NCI-H1105 (cell line): ENCODE results near the gene MINK1.
"Not testable (repeated sequence)": the region's sequence is repeated elsewhere in the genome, so short reads cannot be mapped to it uniquely, and the experiment has no call there.

Source experiments
- DNase-seq: peaks from one replicate; lab custom pipeline; 2025; lab: John Stamatoyannopoulos, UW

Gene MINK1

DNA sequence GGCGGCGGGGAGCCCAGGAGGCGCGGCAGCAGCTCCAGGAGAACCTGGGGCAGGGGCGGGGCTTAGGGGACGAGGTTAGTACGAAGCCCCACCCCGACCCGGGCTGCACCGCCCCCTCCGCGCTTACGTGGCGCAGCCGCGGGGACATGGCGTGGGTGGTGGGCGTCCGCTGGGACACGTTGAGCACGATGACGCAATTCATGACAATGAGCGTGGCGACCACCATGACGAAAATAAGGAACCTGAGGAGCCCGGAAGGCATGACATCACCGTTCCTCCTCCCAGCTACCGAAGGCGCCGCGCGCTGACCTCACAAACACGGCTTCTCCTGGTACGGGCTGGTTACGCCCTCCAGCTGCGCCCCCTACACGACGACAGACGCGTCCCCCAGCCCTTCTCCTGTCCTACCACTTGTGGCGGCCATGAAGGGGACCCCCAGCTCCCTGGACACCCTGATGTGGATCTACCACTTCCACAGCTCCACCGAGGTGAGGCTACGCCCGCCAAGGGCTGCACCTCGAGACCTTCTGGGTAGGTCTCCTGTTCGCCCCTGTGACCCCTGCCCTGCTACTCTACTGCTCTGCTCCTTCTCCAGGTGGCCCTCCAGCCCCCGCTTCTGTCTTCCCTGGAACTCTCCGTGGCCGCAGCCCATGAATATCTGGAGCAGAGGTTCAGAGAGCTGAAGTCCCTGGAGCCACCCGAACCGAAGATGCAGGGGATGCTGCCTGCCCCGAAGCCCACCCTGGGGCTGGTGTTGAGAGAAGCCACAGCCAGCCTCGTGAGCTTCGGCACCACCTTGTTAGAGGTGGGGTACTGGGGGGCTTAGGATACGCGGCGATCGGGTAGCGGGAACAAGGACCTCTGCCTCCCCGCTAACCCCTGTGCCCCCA is 66.4 kb downstream of the MINK1 start, which contains the start of gene C17orf107:
TSS of gene C17orf107 (plus strand) at position 196 of the 890 bp plus-strand sequence. CDS start at position 423, 227 bp downstream.
- peak; percentile 78 for DNase-seq

DNA sequence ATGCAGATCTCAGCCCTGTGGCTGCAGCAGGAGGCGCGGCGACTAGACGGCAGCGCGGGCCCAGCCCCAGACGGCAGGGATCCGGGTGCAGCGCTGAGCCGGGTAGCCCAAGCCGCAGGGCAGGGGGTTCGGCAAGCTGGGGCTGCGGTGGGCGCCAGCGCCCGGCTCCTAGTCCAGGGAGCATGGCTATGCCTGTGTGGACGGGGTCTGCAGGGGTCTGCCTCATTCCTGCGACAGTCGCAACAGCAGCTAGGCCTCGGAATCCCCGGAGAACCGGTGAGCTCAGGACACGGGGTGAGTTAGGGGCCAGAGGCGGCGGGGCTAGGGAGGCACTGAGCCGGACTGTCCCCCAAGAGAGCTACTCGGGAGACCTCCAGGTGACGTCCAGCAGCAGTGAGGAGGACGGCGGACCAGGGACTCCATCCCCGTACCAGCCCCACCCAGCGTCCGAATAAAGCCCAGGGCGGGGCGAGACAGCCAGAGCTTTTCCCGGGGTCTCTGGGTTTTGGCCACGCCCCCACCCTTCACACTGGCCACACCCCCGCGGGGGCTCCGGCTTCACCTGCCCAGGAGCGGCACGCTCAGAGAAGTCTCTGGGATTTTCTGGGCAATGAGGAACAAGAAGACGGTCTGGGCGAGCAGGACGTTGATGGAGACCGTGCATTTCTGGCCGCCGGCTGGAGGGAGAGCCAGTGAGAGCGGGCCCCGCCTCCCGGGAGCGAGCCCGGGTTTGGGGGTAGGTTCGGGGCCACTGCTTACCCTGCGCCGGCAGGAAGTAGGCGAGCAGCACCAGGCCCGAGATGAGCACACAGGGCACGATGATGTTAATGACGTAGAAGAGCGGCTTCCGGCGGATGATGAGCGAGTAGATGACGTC is 67.3 kb downstream of the MINK1 start:
- DNase-seq = no peak

DNA sequence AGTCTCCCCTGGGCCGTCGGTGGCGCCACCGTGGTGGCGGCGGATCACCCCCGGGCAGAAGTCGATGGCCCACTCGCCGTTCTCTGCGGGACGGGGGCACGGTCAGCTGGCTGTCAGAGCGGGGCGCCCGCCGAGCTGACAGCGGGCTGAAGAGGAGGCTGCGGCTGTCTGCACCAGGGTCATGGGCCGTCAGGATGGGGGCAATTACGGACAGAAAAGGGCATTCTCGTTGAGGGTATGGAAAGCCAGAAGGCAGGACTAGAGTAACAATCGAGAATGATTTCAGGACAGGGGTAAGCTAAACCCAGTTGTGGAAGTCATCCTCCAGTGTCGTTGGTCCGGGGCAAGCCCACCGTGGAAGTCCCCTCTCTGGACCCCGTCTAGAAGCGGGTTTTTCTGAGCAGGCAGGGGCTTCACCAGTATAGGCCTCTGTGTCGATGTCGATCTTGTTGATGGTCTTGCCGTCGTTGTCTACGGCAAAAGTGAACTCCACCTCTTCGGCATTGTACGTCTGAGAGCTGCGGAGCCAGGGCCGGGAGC is 68.0 kb downstream of the MINK1 start:
- DNase-seq = no peak

DNA sequence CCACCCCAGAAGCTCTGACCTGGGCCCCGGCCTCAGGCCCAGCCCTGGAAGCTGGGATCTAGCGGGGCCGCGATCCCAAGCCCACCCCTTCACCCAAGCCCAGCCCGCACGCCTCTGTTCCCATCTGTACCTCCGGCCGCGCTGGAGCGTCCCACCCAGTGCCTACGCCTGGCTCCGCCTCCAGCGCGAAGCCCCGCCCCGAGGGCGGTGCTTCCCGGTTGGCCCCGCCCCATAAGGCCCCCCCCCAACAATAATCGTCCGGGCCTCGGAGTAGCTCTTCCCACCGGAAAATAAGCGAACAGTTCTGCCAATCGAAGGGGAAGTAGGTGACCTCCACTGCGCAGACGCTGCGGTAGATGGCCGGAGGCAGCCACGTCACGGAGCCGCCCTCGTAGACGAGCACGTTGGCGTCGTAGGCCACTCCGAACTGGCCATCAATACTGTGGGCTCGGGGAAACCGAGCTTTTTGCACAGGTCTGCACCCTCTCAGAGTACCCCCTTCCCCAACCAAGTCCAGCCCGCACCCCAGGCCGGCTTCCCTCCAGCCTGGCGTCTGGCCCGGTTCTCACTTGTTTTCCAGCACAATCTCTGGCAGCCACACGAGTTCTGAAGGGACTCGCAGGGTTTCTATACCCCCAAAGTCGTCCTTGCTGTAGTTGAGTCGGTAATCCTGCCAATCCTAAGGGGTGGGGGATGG is 68.7 kb downstream of the MINK1 start:
- DNase-seq = no peak

DNA sequence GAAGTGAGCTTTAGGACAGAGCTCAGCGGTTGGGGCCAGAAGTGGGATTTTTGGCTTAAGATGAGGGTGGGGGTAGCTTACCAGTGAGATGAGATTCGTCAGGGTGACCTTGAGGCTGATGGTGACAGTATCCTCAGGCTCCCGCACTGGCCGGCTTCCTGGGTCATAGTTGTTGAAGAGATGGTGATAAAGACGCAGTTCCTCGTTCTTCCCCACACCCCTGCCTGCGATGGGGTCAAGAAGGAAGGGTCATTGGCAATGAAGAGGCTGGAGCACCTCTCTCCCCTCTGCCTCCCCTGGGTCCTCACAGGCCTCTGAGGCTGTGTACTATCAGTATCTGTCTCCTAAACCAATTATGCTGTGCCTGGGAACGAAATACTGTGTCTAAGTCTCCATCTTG is 69.4 kb downstream of the MINK1 start:
- no peak for DNase-seq

DNA sequence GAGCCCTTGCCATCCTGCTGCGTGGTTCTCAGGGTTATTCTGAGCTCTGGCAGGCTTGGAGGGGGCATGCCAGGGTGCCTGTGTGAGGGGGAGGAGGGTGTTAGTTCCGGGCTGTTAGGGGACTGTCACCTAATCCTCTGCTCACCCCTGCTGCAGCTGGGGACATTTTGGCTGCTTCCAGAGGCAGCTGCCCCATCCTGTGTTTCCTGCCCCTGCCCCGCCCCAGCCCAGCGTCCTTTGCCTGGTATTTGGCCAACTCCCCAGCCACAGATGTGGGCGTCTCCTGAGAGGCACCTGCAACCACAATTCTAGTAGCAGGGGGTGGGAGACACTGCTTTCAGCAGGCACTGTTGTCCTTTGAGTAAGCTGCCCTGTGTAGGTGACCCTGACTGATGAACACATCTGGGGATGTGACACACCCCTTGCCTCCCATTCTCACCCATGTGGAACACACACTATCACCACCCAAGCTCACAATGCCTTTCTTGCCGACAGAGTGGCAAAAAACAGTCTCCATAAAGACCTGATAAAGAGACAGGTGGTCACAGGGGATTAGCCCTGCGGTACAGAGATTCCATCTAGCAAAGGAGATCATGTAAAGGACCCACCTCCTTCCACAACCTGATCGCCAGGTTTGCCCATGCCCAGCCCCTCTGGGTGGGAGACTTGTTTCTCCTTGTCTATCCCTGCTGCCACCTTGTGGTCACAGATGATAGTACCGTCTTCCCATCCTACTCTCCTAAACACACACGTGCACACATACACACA is 70.1 kb downstream of the MINK1 start, which contains the start of gene CHRNE:
TSS of gene CHRNE (minus strand) at position 48 of the 768 bp plus-strand sequence. CDS start at position 13, 35 bp downstream.
- DNase-seq = peak; percentile 89

DNA sequence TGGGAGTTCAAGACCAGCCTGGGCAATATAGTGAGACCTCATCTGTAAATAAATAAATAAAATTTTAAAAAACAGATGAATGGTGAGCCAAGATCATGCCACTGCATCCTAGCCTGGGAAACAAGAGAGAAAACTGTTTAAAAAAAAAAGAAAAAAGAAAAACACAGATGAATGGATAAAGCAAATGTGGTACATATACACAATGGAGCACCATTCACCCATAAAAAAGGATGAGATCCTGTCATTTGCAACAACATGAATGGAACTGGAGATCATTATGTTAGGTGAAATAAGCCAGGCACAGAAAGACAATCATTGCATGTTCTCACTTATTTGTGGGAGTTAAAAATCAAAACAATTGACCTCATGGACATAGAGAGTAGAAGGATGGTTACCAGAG is 73.5 kb downstream of the MINK1 start:
- not testable (repeated sequence) for DNase-seq

DNA sequence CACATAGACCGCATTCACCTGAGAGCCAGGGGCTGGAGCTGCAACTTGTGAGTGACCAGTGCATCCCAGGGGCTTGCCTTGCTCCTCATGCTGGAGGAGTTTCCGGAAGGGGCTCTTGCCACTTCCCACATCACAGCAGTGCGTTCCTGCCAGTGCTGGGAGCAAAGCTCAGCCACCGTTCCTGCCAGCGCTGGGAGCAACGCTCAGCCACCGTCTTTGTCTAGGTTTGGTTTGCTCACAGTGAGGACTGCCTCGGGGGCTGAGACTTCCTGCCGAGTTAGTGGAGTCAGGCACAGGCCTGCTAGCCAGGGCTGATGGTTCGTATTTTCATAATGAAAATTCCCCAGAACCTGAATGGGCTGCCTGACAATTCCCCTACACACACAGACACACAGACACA is 75.2 kb downstream of the MINK1 start:
- no peak for DNase-seq

DNA sequence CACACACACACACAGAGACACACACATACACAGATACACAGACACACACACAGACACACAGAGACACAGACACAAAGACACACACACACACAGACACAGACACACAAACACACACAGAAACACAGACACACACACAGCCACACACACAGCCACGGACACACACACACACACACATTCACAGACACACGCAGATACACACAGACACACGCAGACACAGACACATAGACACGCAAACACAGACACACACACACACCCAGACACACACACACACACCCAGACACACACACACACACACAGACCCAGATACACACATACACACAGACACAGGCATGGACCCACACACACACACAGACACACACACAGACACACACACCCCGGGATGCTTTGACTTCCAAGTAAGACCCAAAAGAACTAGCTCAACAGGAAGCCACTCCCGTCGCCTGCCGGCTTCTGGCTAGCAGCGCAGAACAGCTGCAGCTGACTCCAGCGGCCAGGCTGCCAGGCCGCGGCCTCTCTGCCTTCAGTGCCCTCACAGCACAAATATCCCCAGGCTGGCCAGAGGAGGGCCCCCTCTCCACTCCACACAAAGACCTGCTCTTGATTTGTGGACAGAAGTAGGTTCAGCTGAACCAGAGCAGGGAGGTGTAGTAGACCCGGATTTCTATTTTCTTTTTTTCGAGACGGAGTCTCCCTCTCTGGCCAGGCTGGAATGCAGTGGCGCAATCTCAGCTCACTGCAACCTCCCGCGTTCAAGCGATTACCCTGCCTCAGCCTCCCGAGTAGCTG is 75.8 kb downstream of the MINK1 start:
- DNase-seq = peak; percentile 52

DNA sequence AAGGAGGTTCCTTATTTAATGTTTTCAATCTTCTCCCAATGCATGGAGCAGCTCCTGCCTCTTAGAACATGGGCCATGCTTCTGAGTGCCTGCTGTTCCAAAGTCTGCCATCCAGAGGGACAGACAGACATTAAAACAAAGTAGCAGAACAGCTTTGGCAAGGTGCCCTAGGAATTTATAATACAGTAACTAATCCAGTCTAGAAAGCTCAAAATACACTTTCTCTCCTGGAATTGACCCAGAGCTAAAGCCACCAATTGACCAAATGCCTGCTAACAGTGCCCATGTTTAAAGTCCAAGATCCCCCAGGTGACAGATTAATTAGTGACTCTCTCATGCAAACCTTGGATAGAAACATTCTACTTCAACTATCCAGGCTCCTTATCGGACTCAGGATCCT is 80.9 kb downstream of the MINK1 start:
- no peak for DNase-seq

DNA sequence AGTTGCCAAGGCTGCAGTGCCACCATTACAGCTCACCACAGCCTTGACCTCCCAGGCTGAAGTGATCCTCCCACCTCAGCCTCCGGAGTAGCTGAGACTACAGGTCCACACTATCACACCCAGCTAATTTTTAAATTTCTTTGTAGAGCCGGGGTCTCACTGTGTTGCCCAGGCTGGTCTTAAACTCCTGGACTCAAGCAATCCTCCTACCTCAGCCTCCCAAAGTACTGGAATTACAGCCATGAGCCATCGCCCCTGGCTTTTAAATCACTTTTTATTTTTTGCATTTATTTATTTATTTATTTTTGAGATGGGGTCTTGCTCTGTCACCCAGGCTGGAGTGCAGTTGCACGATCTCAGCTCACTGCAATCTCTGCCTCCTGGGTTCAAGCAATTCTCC is 81.4 kb downstream of the MINK1 start:
- DNase-seq = not testable (repeated sequence)

DNA sequence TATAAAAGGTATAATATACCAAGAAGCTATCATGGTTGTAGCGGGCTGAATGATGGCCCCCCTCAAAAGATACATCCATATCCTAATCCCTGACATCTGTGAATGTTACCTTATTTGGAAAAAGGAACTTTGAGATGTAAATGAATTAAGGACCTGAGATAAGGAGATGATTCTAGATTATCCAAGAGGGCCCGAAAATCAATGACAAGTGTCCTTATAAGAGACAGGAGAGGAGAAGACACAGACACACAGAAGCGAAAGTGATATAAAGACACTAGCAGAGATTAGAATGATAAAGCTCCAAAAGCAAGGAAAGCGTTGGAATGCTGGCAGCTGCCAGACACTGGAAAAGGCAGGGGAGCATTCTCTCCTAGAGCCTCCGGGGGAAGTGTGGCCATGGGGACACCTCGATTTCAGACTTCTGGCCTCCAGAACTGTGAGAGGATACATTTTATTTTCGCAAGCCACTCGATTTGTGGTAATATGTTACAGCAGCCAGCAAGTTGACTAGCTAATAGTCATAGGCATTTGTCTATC is 86.4 kb downstream of the MINK1 start:
- no peak for DNase-seq

DNA sequence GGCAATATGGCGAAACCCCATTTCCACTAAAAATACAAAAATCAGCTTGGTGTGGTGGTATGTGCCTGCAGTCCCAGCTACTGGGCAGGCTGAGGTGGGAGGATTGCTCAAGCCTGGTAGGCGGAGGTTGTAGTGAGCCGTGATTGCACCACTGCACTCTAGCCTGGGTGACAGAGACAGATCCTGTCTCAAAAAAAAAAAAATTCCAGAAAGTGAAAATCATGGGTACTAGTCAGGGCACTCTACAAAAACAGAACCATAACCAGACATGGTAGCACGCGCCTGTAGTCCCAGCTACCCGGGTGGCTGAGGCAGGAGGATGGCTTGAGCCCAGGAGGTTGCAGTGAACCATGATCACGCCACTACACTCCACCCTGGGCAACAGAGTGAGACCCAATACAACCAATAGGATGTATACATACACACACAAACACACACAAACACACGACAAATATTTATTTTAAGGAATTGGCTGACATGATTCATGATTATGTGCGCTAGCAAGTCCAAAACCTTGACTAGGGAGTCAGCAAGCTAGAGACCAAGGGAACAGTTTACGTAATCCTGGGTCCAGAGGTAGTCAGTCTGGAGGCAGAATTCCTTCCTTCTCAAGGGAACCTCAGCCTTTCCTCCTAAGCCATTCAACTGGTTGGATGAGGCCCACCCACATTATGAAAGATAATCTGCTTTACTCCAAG is 87.4 kb downstream of the MINK1 start:
- DNase-seq = no peak

DNA sequence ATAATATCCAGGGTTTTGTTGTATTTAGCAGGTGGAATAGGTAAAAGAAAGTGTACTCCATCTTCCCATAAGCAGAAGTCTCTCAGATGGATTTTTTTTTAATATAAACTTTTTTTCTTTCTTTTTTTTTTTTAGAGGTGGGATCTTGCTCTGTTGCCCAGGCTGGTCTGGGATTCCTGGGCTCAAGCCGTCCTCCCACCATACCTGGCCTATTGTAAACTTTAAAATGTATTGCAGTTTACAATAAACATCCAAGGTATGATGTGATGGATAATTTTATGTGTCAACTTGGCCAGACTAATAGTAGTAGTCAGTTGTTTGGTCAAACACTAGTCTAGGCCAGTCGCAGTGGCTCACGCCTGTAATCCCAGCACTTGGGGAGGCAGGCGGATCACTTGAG is 88.2 kb downstream of the MINK1 start:
- no peak for DNase-seq

DNA sequence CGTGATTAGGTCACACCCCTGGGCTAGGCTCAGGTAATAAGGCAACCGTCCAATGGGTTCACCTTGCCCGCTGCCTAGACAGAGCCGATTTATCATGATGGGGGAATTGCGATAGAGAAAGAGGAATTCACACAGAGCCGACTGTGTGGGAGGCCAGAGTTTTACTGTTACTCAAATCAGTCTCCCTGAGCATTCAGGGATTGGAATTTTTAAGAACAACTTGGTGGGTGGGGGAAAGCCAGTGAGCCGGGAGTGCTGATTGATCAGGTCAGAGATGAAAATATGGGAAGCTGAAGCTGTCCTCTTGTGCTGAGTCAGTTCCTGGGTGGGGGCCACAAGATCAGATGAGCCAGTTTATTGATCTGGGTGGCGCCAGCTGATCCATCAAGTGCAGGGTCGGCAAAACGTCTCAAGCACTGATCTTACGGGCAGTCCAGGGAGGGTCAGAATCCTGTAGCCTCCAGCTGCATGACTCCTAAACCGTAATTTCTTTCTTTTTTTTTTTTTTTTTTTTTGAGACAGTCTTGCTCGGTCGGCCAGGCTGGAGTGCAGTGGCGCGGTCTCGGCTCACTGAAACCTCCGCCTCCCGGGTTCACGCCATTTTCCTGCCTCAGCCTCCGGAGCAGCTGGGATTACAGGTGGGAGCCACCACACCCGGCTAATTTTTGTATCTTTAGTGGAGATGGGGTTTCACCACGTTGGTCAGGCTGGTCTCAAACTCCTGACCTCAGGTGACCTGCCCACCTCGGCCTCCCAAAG is 93.6 kb downstream of the MINK1 start:
- DNase-seq = not testable (repeated sequence)

DNA sequence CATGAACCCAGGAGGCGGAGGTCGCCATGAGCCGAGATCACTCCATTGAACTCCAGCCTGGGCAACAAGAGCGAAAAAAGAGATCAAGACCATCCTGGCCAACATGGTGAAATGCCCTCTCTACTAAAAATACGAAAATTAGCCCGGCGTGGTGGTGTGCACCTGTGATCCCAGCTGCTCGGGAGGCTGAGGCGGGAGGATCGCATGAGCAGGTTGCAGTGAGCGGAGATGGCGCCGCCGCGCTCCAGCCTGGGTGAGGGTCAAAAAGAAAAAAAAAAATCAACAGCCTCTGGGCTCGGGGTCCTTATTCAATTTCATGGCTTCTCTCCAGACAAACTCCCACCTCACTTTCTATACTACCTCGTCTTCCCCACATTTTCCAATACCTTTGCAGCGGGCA is 95.7 kb downstream of the MINK1 start:
- no peak for DNase-seq

DNA sequence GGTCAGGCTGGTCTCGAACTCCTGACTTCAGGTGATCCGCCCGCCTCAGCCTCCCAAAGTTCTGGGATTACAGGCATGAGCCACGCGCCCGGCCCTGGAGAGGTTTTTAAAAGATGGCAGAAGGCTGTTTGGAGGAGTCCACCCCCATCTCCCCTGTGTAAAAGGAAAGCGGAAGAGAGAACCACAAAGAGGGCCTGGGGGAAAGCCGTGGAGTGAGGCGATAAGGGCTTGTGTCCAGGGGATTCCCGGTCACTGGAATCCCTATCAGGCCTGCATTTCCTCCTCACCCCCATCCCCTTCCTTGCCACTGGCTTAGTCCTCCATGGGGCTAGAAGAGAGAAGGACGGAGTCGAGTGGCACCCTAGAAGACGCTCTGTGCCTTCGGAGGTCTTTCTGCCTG is 98.8 kb downstream of the MINK1 start, which contains the start of gene GP1BA:
TSS of gene GP1BA (plus strand) at position 315 of the 400 bp plus-strand sequence. CDS start 328 bp downstream, outside the sequence.
- DNase-seq = no peak

DNA sequence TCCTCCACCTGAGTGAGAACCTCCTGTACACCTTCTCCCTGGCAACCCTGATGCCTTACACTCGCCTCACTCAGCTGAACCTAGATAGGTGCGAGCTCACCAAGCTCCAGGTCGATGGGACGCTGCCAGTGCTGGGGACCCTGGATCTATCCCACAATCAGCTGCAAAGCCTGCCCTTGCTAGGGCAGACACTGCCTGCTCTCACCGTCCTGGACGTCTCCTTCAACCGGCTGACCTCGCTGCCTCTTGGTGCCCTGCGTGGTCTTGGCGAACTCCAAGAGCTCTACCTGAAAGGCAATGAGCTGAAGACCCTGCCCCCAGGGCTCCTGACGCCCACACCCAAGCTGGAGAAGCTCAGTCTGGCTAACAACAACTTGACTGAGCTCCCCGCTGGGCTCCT is 99.6 kb downstream of the MINK1 start:
- DNase-seq = no peak
